SK-N-MC (cell line): ENCODE results near the gene FBXL20.
"Not testable (repeated sequence)": the region's sequence is repeated elsewhere in the genome, so short reads cannot be mapped to it uniquely, and the experiment has no call there.

Experiments used
- DNase-seq: peaks from one replicate; pipeline ENCODE4 v3.0.0-alpha.2; 2011; ENCODE audit warnings: low read depth, low spot score
- H3K27ac ChIP-seq: fragments of 200-600 bp; sonication (generic); 2 replicates; pipeline ENCODE4 v1.5.1; 2016; ENCODE audit warnings: mixed run types
- H3K36me3 ChIP-seq: fragments of 200-600 bp; sonication (generic); 2 replicates; pipeline ENCODE4 v1.6.1; 2017; ENCODE audit warnings: antibody characterized with exemption, low read length, mixed read lengths; ENCODE audit not compliant: insufficient read depth
- H3K4me3 ChIP-seq: fragments of 200-600 bp; sonication (generic); 2 replicates; pipeline ENCODE4 v1.5.1; 2016
- H3K9ac ChIP-seq: fragments of 200-600 bp; sonication (generic); 2 replicates; pipeline ENCODE4 v1.8.0; 2017; ENCODE audit warnings: mixed run types, mixed read lengths; ENCODE audit not compliant: insufficient read length
- H3K9me3 ChIP-seq: fragments of 200-600 bp; sonication (generic); 2 replicates; pipeline ENCODE4 v1.6.1; 2017; ENCODE audit warnings: low read depth, mild to moderate bottlenecking, antibody characterized with exemption, low read length, moderate library complexity, mixed read lengths
- EZH2 ChIP-seq: fragments of 200-600 bp; sonication (generic); IDR thresholded peaks from one replicate; pipeline ENCODE4 v1.6.1; 2017; ENCODE audit warnings: antibody characterized with exemption
- FOXP2 ChIP-seq: optimal IDR thresholded peaks from 2 replicates; pipeline ENCODE3; 2011; ENCODE audit warnings: mild to moderate bottlenecking, moderate library complexity; ENCODE audit not compliant: insufficient read depth; ENCODE audit errors: extremely low read length, control extremely low read depth
- POLR2AphosphoS5 ChIP-seq: IDR thresholded peaks from 2 replicates; pipeline ENCODE4 v1.6.1; 2012; ENCODE audit warnings: mild to moderate bottlenecking, low read depth, low read length, borderline replicate concordance

The FBXL20 gene

GRCh38 chr17:39264119-39264518 lies 137.3 kb downstream of the FBXL20 start:
- no peak overlapping the region for H3K4me3 ChIP-seq
- no peaks in the 10 kb centered on the region for H3K9me3 ChIP-seq
- TF ChIP-seq EZH2 (no peak), POLR2AphosphoS5 (no peak), FOXP2 (no peak)
- H3K9ac ChIP-seq: no peak overlapping the region
- H3K27ac ChIP-seq: no peak overlapping the region
- no peak for DNase-seq
- H3K36me3 ChIP-seq: peaks cover 3% of the 10 kb centered on the region; the same call in 1 of the 2 replicates

GRCh38 chr17:39261286-39261685 lies 140.1 kb downstream of the FBXL20 start:
- peaks cover 3% of the 10 kb centered on the region; the same call in 1 of the 2 replicates for H3K36me3 ChIP-seq
- H3K4me3 ChIP-seq: no peak overlapping the region
- DNase-seq: no peak
- no peak overlapping the region for H3K27ac ChIP-seq
- no peaks in the 10 kb centered on the region for H3K9me3 ChIP-seq
- TF ChIP-seq POLR2AphosphoS5: no peak
- TF ChIP-seq FOXP2: no peak
- TF ChIP-seq EZH2: no peak
- no peak overlapping the region for H3K9ac ChIP-seq

- no peaks in the 10 kb centered on the region for H3K9me3 ChIP-seq
- no peaks in the 10 kb centered on the region for H3K36me3 ChIP-seq
- no peak overlapping the region for H3K27ac ChIP-seq
- H3K4me3 ChIP-seq: no peak overlapping the region
- no peak overlapping the region for H3K9ac ChIP-seq
- TF ChIP-seq FOXP2: no peak
- no peak for TF ChIP-seq POLR2AphosphoS5
- TF ChIP-seq EZH2: no peak
- DNase-seq: no peak
Observed at GRCh38 chr17:39252788-39253460, 148.5 kb downstream of the FBXL20 start.

GRCh38 chr17:39251997-39252396 lies 149.4 kb downstream of the FBXL20 start:
- Histone ChIP-seq H3K27ac (no peak overlapping the region), H3K9me3 (no peaks in the 10 kb centered on the region), H3K9ac (no peak overlapping the region), H3K4me3 (no peak overlapping the region), H3K36me3 (no peaks in the 10 kb centered on the region)
- TF ChIP-seq EZH2: no peak
- TF ChIP-seq POLR2AphosphoS5: no peak
- TF ChIP-seq FOXP2: no peak
- no peak for DNase-seq

- H3K9ac ChIP-seq, H3K36me3 ChIP-seq, DNase-seq, H3K9me3 ChIP-seq, H3K27ac ChIP-seq, H3K4me3 ChIP-seq: not testable (repeated sequence)
Observed at GRCh38 chr17:39250076-39250475, 151.3 kb downstream of the FBXL20 start.

- Histone ChIP-seq H3K36me3 (no peaks in the 10 kb centered on the region), H3K27ac (no peak overlapping the region), H3K9ac (no peak overlapping the region), H3K9me3 (no peaks in the 10 kb centered on the region), H3K4me3 (no peak overlapping the region)
- DNase-seq: no peak
- TF ChIP-seq POLR2AphosphoS5 (no peak), EZH2 (no peak), FOXP2 (no peak)
Observed at GRCh38 chr17:39246274-39246673, 155.2 kb downstream of the FBXL20 start.

- Histone ChIP-seq H3K9me3 (no peaks in the 10 kb centered on the region), H3K9ac (no peak overlapping the region), H3K27ac (no peak overlapping the region), H3K4me3 (no peak overlapping the region), H3K36me3 (no peaks in the 10 kb centered on the region)
- TF ChIP-seq FOXP2 (no peak), POLR2AphosphoS5 (no peak), EZH2 (no peak)
- peak; percentile 66 for DNase-seq
Observed at GRCh38 chr17:39244600-39245570, 156.5 kb downstream of the FBXL20 start.

GRCh38 chr17:39244016-39244599 lies 157.3 kb downstream of the FBXL20 start:
- H3K9ac ChIP-seq: no peak overlapping the region
- no peak overlapping the region for H3K4me3 ChIP-seq
- no peak overlapping the region for H3K27ac ChIP-seq

More at GRCh38 chr17:39244016-39244599, 157.3 kb downstream of the FBXL20 start:
- Histone ChIP-seq H3K9me3 (no peaks in the 10 kb centered on the region), H3K36me3 (no peaks in the 10 kb centered on the region)
- TF ChIP-seq FOXP2 (no peak), EZH2 (no peak), POLR2AphosphoS5 (no peak)
- no peak for DNase-seq
